ENCODE measurements around the gene CFAP54.

Gene CFAP54

GRCh38 chr12:96774496-96775256 lies 285.3 kb downstream of the CFAP54 start:
- TF ChIP-seq MYC (IDR thresholded peaks at IDR 0.05; ENCODE audit: low read depth, low read length) (no peak), POLR2A (IDR thresholded peaks at IDR 0.05; ENCODE audit: extremely low read depth, insufficient read length) (no peak), MAX (IDR thresholded peaks at IDR 0.05; ENCODE audit: low read depth, low read length) (no peak)
- TF ChIP-seq, protein P1, sequence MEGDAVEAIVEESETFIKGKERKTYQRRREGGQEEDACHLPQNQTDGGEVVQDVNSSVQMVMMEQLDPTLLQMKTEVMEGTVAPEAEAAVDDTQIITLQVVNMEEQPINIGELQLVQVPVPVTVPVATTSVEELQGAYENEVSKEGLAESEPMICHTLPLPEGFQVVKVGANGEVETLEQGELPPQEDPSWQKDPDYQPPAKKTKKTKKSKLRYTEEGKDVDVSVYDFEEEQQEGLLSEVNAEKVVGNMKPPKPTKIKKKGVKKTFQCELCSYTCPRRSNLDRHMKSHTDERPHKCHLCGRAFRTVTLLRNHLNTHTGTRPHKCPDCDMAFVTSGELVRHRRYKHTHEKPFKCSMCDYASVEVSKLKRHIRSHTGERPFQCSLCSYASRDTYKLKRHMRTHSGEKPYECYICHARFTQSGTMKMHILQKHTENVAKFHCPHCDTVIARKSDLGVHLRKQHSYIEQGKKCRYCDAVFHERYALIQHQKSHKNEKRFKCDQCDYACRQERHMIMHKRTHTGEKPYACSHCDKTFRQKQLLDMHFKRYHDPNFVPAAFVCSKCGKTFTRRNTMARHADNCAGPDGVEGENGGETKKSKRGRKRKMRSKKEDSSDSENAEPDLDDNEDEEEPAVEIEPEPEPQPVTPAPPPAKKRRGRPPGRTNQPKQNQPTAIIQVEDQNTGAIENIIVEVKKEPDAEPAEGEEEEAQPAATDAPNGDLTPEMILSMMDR (IDR thresholded peaks at IDR 0.05; ENCODE audit: low read depth, low read length): no peak
- H3K4me3 ChIP-seq (ENCODE audit: low read depth, low read length): no peak overlapping the region
- no peak for DNase-seq (ENCODE audit: low read depth)

DNA sequence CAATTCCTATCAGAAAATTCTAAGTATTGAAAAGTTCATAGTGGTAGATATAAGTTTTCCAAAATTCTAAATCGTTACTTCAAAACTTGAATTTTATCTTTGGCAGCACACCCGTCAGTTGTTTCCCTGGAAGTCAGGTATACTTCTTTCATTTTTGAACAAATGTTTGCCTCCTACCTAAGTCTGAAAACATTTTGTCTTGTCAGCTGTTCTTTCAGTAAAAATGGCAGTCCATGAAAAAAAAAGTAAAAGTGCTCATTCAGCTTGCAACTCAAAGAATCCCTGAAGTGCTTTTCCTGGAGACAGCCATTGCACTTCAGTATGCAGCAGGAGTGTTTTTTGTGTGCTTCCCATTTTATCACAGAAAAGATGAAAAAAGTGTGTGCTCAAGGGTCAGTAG lies 287.5 kb downstream of the CFAP54 start:
- no peak for DNase-seq (ENCODE audit: low read depth)
- TF ChIP-seq MAX (IDR thresholded peaks at IDR 0.05; ENCODE audit: low read depth, low read length) (no peak), POLR2A (IDR thresholded peaks at IDR 0.05; ENCODE audit: extremely low read depth, insufficient read length) (no peak), MYC (IDR thresholded peaks at IDR 0.05; ENCODE audit: low read depth, low read length) (no peak)
- TF ChIP-seq, protein P1 (IDR thresholded peaks at IDR 0.05; ENCODE audit: low read depth, low read length): no peak
- H3K4me3 ChIP-seq (ENCODE audit: low read depth, low read length): no peak overlapping the region

DNA sequence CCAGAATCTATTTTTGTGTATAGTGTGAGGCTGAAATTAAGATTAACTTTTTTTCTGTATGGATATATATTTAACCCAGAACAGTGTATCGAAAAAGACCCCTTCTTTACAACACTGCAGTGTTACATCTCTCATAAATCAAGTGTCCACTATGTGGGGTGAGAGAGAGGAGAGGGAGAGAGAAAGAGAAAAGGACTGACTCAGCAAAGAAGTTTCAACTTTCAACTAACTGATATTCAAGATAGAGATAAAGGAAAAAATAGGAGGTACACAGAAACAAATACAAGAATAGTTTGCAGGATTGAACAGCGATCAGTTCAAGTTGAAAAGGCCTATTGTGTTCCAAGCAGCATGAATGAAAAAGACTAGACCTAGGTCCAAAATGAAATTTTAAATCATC lies 291.0 kb downstream of the CFAP54 start:
- no peak overlapping the region for H3K4me3 ChIP-seq (ENCODE audit: low read depth, low read length)
- no peak for DNase-seq (ENCODE audit: low read depth)
- TF ChIP-seq POLR2A (IDR thresholded peaks at IDR 0.05; ENCODE audit: extremely low read depth, insufficient read length): no peak
- no peak for TF ChIP-seq MAX (IDR thresholded peaks at IDR 0.05; ENCODE audit: low read depth, low read length)
- TF ChIP-seq, protein P1 (IDR thresholded peaks at IDR 0.05; ENCODE audit: low read depth, low read length): no peak
- no peak for TF ChIP-seq MYC (IDR thresholded peaks at IDR 0.05; ENCODE audit: low read depth, low read length)

GRCh38 chr12:96786791-96787190 lies 297.4 kb downstream of the CFAP54 start:
- DNase-seq (ENCODE audit: low read depth): no peak

DNA sequence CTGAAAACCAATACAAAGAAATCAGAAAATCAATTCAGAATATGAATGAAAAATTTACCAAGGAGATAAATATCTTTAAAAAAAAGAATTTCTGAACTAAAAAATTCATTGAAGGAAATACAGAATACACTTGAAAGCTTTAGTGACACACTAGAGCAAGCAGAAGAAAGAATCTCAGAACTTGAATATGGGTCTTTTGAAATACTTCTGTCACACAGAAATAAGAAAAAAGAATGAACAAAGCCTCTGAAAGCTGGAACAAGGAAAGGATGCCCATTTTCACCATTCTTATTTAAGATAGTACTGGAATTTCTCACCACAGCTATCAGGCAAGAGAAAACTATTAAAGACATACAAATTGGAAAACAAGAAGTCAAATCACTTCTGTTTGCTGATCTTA lies 314.6 kb downstream of the CFAP54 start:
- TF ChIP-seq MYC (IDR thresholded peaks at IDR 0.05; ENCODE audit: low read depth, low read length) (no peak), MAX (IDR thresholded peaks at IDR 0.05; ENCODE audit: low read depth, low read length) (no peak), POLR2A (IDR thresholded peaks at IDR 0.05; ENCODE audit: extremely low read depth, insufficient read length) (no peak)
- TF ChIP-seq, protein P1 (IDR thresholded peaks at IDR 0.05; ENCODE audit: low read depth, low read length): no peak
- no peak for DNase-seq (ENCODE audit: low read depth)
- H3K4me3 ChIP-seq (ENCODE audit: low read depth, low read length): no peak overlapping the region

More at GRCh38 chr12:96786791-96787190, 297.4 kb downstream of the CFAP54 start:
- no peak overlapping the region for H3K4me3 ChIP-seq (ENCODE audit: low read depth, low read length)
- TF ChIP-seq POLR2A (IDR thresholded peaks at IDR 0.05; ENCODE audit: extremely low read depth, insufficient read length) (no peak), MAX (IDR thresholded peaks at IDR 0.05; ENCODE audit: low read depth, low read length) (no peak), MYC (IDR thresholded peaks at IDR 0.05; ENCODE audit: low read depth, low read length) (no peak)
- TF ChIP-seq, protein P1 (IDR thresholded peaks at IDR 0.05; ENCODE audit: low read depth, low read length): no peak
